DND-41 (cell line): ENCODE measurements around the gene AK5.
"Not testable (repeated sequence)": the region's sequence is repeated elsewhere in the genome, so short reads cannot be mapped to it uniquely, and the experiment has no call there.

ENCODE experiments used
- ATAC-seq: fragments of 200-7000 bp; cut with Tn5 transposase; 3 replicates; pipeline ENCODE4 v1.9.1; 2021; ENCODE audit warnings: low read depth; ENCODE audit not compliant: insufficient read depth
- DNase-seq: peaks from one replicate; pipeline ENCODE4 v3.0.0-alpha.2; 2020
- H2AFZ ChIP-seq: 2 replicates; pipeline ENCODE4 v1.6.0; 2012; ENCODE audit warnings: low read depth, low read length
- H3K27ac ChIP-seq: 2 replicates; pipeline ENCODE4 v1.5.1; 2012; ENCODE audit warnings: low read length, inconsistent platforms
- H3K27me3 ChIP-seq: fragments of 200-600 bp; sonication (generic); 2 replicates; pipeline ENCODE4 v1.6.0; 2012; ENCODE audit warnings: low read length, mild to moderate bottlenecking, inconsistent platforms; ENCODE audit not compliant: insufficient read depth, poor library complexity
- H3K36me3 ChIP-seq: 2 replicates; pipeline ENCODE4 v1.5.1; 2012; ENCODE audit warnings: low read length, inconsistent platforms; ENCODE audit not compliant: insufficient read depth
- H3K4me1 ChIP-seq: 2 replicates; pipeline ENCODE4 v1.5.1; 2012; ENCODE audit warnings: mild to moderate bottlenecking, low read length; ENCODE audit not compliant: insufficient read depth
- H3K4me2 ChIP-seq: 2 replicates; pipeline ENCODE4 v1.6.0; 2012; ENCODE audit warnings: mild to moderate bottlenecking, moderate library complexity, low read length, inconsistent platforms; ENCODE audit not compliant: insufficient read depth
- H3K4me3 ChIP-seq, 2 experiments: fragments of 200-600 bp in 1 of 2; shearing (Covaris generic) in 1 of 2; 2 replicates each; pipeline ENCODE4 v1.5.1; 2012 to 2016; ENCODE audit warnings: inconsistent platforms in 2 of 2, low read length in 2 of 2, mild to moderate bottlenecking in 2 of 2, low read depth in 1 of 2, moderate library complexity in 1 of 2
- H3K79me2 ChIP-seq: 2 replicates; pipeline ENCODE4 v1.6.0; 2012; ENCODE audit warnings: low read length, inconsistent platforms; ENCODE audit not compliant: insufficient read depth
- H3K9ac ChIP-seq: 2 replicates; pipeline ENCODE4 v1.6.0; 2012; ENCODE audit warnings: low read depth, mild to moderate bottlenecking, inconsistent platforms, low read length, moderate library complexity
- H3K9me3 ChIP-seq: 2 replicates; pipeline ENCODE4 v1.5.1; 2012; ENCODE audit warnings: low read length, moderate library complexity, mild to moderate bottlenecking, inconsistent platforms; ENCODE audit not compliant: insufficient read depth, severe bottlenecking
- H4K20me1 ChIP-seq: 2 replicates; pipeline ENCODE4 v1.6.0; 2012; ENCODE audit warnings: low read length; ENCODE audit not compliant: insufficient read depth
- EZH2 ChIP-seq: IDR thresholded peaks from 3 replicates; pipeline ENCODE4 v1.6.1; 2012; ENCODE audit warnings: borderline replicate concordance, low read depth, mild to moderate bottlenecking, moderate library complexity, low read length, inconsistent platforms; ENCODE audit not compliant: severe bottlenecking
- TF ChIP-seq, protein P1 (sequence below): IDR thresholded peaks from 2 replicates; pipeline ENCODE4 v1.5.1; 2012; ENCODE audit warnings: borderline replicate concordance, low read length, moderate library complexity, mild to moderate bottlenecking; ENCODE audit not compliant: poor library complexity, severe bottlenecking; ENCODE audit errors: extremely low read depth

Gene AK5

GRCh38 chr1:77416692-77417450, 135.1 kb downstream of the AK5 start:
- Histone ChIP-seq H3K79me2 (no peaks in the 10 kb centered on the region), H3K9ac (no peak overlapping the region), H3K4me2 (no peak overlapping the region), H2AFZ (no peak overlapping the region), H3K4me3 (no peak overlapping the region), H3K36me3 (no peaks in the 10 kb centered on the region), H3K4me1 (no peaks in the 10 kb centered on the region), H3K9me3 (no peaks in the 10 kb centered on the region), H3K27ac (no peak overlapping the region), H4K20me1 (no peaks in the 10 kb centered on the region), H3K27me3 (peaks cover 6% of the 10 kb centered on the region)
- TF ChIP-seq EZH2, result no peak
- TF ChIP-seq, protein P1, sequence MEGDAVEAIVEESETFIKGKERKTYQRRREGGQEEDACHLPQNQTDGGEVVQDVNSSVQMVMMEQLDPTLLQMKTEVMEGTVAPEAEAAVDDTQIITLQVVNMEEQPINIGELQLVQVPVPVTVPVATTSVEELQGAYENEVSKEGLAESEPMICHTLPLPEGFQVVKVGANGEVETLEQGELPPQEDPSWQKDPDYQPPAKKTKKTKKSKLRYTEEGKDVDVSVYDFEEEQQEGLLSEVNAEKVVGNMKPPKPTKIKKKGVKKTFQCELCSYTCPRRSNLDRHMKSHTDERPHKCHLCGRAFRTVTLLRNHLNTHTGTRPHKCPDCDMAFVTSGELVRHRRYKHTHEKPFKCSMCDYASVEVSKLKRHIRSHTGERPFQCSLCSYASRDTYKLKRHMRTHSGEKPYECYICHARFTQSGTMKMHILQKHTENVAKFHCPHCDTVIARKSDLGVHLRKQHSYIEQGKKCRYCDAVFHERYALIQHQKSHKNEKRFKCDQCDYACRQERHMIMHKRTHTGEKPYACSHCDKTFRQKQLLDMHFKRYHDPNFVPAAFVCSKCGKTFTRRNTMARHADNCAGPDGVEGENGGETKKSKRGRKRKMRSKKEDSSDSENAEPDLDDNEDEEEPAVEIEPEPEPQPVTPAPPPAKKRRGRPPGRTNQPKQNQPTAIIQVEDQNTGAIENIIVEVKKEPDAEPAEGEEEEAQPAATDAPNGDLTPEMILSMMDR, result peak; percentile 53
- DNase-seq, result no peak
- no peak for ATAC-seq

DNA sequence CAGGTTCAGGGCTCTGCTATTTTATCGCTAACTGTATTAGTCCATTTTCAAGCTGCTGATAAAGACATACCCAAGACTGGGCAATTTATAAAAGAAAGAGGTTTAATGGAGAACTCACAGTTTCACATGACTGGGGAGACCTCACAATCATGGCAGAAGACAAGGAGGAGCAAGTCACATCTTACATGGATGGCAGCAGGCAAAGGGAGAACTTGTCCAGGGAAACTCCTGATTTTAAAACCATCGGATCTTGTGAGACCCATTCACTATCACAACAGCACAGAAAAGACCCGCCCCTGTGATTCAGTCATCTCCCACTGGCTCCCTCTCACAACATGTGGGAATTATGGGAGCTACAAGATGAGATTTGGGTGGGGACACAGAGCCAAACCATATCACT, 136.2 kb downstream of the AK5 start:
- not testable (repeated sequence) for H3K36me3 ChIP-seq, DNase-seq, H2AFZ ChIP-seq, H3K27ac ChIP-seq, H3K27me3 ChIP-seq, H4K20me1 ChIP-seq, H3K79me2 ChIP-seq, ATAC-seq, H3K4me1 ChIP-seq, H3K4me3 ChIP-seq, H3K9ac ChIP-seq, H3K4me2 ChIP-seq, H3K9me3 ChIP-seq

GRCh38 chr1:77421504-77422233, 139.8 kb downstream of the AK5 start:
- DNase-seq (no peak), ATAC-seq (peak; percentile 47; the same call in 1 of the 3 replicates)
- Histone ChIP-seq H3K36me3 (no peaks in the 10 kb centered on the region), H3K79me2 (no peaks in the 10 kb centered on the region), H3K27me3 (no peaks in the 10 kb centered on the region), H2AFZ (no peak overlapping the region), H3K4me1 (no peaks in the 10 kb centered on the region), H3K9me3 (no peaks in the 10 kb centered on the region), H3K4me2 (no peak overlapping the region), H4K20me1 (no peaks in the 10 kb centered on the region), H3K4me3 (no peak overlapping the region), H3K27ac (no peak overlapping the region), H3K9ac (no peak overlapping the region)
- TF ChIP-seq EZH2, result no peak
- TF ChIP-seq, protein P1, result no peak

- Histone ChIP-seq H3K9ac (no peak overlapping the region), H4K20me1 (no peaks in the 10 kb centered on the region), H3K27ac (no peak overlapping the region), H3K79me2 (no peaks in the 10 kb centered on the region), H3K36me3 (no peaks in the 10 kb centered on the region), H3K4me3 (no peak overlapping the region), H2AFZ (no peak overlapping the region), H3K4me1 (no peaks in the 10 kb centered on the region), H3K27me3 (no peaks in the 10 kb centered on the region), H3K9me3 (no peaks in the 10 kb centered on the region), H3K4me2 (no peak overlapping the region)
- ATAC-seq (no peak), DNase-seq (no peak)
- TF ChIP-seq, protein P1, result no peak
- TF ChIP-seq EZH2, result no peak
These were observed 142.4 kb downstream of the AK5 start for GRCh38 chr1:77424236-77424635.
